HG03060 (cell line): Measurements from ENCODE around the gene INPPL1.

ENCODE experiments used
- ATAC-seq: cut with Tn5 transposase; IDR thresholded peaks from one replicate; pipeline ENCODE4 v1.9.1; 2021; ENCODE audit warnings: low read depth, moderate number of reproducible peaks; ENCODE audit not compliant: unreplicated experiment

Gene INPPL1

DNA sequence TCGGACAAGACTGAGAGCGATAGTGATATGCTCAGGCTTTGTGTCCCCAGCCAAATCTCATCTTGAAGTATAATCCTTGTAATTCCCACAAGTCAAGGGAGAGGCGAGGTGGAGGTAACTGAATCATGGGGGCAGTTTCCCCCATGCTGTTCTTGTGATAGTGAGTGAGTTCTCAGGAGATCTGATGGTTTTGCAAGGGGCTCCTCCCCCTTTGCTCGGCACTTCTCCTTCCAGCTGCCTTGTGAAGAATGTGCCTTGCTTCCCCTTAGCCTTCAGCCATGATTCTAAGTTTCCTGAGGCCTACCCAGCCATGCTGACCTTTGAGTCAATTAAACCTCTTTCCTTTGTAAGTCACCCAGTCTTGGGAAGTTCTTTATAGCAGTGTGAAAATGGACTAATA, 15.5 kb upstream of the INPPL1 start:
- no peak for ATAC-seq

DNA sequence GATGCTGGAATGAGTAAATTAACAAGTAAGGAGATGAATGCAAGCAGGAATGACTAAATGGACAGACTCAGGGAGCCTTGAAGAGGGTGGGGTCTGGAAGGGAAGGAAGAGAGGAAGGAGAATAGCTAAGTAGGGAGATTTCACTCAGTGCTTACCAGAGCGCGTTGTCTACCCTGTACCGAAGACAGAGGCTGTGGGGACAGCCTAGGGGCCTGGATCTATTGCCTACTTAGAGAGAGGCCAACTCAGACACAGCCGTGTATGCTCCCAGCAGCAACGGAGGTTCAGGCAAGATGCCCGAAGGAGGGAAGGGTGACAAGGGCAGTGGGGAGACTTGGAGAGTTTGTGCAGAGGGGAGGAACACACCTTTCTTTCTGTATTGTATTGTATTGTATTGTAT, 7.9 kb upstream of the INPPL1 start, which contains the start of gene FOLR2:
FOLR2 (plus strand) TSS at position 157 of the 400 bp plus-strand sequence. CDS start 1,791 bp downstream, outside the sequence.
- ATAC-seq, result no peak

DNA sequence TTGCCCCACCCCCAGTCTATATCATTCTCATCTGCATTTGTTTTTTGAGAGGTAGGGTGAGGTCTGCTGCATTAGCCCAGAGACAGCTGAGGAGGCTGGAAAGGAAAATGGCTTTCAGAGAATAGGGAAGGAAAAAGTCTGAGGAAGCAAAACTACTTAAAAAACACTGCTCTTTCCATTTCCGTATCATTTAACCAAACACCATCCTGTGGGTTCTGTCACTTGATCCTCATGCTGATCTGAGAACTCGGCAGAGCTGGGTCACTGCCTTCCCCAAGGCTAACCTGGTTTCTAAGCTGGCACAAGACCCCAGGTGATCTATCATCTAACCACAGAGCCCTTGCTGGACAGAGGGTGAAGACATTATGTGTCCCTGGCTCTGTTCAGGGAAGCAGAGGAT, 6.7 kb upstream of the INPPL1 start:
- ATAC-seq, result no peak

DNA sequence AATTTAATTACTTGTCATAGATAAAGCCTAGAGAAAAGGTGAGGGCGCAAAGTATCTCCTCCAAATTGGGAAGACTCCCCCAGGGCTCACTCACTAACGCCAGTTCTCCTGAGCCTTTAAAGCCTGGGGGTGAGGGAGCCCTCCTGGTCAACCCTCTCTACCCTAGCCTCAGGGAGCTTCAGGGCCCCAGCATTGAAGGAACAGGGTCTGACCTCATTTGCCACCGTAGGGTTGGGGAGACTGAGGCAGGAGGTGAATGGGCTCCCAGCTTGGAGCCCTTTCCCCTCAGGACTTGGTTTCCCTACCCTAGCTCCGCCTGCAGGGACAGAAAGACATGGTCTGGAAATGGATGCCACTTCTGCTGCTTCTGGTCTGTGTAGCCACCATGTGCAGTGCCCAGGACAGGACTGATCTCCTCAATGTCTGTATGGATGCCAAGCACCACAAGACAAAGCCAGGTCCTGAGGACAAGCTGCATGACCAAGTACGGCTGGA, 6.3 kb upstream of the INPPL1 start:
- no peak for ATAC-seq

DNA sequence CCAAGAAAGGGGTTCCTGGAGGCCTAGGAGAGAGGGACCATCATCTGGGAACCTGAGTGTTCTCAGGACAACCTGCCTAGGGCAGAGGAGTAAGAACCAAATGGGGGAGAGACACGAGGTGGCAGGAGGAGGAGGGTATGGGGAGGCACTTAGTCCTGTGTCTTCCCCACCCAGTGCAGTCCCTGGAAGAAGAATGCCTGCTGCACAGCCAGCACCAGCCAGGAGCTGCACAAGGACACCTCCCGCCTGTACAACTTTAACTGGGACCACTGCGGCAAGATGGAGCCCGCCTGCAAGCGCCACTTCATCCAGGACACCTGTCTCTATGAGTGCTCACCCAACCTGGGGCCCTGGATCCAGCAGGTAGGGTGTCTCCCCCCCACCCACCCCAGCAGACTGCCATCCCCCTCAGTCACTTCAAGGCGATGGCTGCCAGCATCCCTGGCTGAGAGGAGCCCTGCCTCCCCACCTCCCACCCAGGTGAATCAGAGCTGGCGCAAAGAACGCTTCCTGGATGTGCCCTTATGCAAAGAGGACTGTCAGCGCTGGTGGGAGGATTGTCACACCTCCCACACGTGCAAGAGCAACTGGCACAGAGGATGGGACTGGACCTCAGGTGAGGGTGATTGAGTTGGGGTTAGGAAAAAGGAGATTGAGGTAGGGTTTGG, 3.7 kb upstream of the INPPL1 start:
- ATAC-seq, result no peak

DNA sequence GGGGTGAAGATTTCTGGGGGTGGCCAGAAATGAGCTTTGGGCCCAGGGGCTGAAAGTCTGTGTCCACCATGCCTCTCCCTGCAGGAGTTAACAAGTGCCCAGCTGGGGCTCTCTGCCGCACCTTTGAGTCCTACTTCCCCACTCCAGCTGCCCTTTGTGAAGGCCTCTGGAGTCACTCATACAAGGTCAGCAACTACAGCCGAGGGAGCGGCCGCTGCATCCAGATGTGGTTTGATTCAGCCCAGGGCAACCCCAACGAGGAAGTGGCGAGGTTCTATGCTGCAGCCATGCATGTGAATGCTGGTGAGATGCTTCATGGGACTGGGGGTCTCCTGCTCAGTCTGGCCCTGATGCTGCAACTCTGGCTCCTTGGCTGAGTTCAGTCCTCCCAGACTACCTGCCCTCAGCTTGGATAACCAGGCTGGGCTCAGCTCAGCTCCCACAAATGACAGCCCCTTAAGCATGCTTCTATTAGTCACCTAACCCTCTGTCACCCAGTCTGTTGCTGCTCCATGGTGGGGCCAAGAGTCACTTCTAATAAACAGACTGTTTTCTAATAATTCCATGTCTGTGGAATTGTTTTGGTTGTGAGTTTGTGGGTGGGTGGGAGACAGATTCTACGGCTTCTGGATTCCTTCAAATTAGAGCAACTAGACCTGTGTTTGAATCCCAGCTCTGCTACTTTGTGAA, 3.0 kb upstream of the INPPL1 start:
- no peak for ATAC-seq

DNA sequence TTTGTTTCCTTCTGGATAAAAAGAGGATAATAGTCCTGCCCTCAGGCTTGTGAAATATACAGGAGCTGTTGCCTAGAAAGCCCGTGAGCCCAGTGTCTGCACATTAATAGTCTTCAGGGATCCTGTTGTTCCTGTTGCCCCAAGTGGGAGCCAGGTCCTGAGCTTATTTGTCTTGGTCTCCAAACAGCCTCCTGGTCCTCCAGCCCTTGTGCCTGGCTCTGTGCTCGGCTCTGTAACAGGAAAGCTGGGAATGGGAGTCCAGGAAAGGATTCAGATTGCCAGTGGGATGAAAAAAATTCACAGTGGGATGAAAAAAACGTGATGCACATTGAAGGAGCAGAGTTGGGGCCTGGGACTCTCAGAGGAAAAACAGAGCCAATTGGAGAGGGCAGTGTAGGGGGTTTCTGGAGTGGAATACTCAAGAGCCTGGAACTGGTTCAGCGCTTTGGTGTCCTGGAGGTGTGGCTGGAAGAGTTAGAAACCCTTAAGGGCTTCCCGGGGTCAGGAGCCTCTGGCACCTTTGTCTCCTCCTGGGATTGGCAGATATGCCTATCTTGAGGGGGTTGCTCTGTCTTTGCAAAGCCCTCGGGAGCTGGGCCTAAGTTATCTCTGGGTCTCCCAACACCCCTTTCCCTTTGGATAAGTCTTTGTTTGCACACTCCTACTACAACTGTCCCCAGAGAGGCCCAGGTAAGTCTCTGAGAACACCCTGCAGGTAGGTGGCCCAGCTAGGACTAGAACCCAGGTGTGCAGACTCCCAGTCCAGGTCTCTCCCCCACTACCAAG, 2.3 kb upstream of the INPPL1 start:
- ATAC-seq, result no peak

DNA sequence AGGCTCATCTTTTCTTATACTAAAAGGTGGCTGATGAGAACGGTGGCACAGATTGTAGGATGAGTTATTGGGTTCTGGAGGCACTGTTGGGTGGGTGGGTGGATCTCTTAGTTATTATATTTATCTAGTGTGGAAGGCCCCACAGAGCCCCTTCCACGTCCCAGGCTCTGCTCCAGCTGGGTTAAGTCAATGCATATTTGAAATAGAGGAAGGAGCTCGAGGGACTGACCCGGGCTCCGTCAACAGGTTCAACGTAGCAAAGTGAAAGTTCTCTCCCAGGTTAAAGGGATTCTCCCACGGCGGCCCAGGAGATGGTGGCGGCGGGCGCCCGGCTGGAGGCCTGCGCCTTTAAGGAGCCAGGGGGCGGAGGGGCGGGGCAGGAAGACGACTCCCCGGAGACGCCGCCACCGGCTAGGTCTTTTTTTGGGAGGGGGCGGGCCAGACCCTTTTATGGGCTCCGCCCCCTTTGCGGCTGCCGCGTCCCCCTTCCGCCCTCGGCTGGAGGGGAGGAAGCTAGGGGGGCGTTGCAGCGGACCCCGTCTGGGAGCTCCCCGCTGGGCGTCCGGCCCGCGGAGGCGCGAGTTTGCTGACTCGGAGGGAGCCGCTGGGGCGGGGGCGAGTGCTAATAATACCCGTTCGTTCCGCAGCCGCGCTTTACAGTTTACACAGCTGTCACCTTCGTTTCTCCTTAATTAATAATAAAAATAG, 1.5 kb upstream of the INPPL1 start:
- peak; percentile 48 for ATAC-seq

DNA sequence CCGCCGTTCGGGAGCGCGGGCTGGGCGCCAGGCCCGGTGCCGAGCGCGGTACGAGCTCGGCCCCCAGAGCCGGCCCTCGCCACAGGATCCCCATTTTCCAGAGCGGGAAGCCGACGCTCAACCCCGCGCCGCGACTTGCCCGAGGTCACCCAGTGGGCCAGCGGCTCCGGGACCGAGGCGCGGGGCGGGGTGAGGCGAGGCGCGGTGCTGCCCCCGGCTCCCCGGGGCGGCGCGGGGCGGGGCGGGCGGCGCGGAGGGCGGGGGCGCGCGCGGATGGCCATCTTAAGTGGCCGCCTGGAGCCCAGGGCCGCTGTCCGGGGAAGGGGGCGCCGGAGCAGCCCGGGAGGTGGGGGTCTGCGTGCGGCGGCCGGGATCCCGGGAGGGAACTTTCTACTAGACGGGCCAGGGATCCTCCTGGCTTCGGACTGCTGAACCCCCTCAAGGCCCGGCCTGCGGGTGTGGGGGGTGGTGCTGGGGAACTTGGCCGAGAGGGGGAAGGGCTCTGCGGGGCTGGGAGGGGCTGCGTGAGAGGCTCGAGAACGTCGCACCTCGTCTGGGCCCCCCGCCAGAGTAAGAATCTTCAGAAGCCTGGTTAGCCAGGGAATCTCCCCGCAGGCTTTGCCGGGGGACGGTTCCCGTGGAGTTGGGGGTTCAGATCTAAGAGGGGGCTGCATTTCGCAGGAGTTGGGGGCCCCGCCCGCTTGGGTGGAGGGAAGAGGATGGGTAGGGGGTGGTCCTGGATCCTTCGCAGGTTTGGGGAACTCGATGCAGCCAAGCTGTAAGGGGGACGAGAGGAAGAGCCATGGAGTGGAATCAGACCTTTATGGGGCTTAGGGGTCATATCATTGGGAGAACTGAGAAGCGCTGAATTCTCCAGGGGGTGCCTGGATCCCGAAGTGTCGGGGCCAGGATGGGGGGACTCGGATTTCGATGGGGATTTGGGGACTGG, 678 bp upstream of the INPPL1 start:
- ATAC-seq, result peak; percentile 20

DNA sequence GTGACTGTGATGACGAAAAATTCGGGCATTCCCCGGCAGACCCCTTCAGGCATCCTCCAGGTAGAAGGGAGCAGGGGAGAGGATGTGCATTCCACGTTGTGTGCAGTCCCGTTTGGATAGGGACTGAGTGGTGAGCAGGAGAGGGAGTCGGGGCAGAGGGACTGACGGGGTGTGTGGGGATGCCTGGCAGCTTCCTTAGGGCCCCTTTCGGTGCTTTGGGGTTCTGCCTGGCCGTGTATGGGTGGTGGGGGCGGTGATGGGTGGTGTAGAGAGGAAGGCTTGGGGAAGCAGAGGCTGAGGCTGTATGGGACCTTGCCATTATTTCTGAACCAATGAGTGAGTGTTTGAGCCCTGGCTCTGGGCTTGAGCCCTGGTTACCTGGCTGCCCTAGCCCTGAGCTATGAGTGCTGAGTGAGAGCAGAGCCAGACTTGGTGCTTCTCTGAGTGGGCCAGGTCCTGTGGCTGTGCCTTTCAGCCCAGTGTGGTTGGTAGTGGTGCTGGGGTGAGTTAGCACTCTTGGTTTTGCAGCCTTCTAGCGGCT, 914 bp downstream of the INPPL1 start:
- no peak for ATAC-seq

DNA sequence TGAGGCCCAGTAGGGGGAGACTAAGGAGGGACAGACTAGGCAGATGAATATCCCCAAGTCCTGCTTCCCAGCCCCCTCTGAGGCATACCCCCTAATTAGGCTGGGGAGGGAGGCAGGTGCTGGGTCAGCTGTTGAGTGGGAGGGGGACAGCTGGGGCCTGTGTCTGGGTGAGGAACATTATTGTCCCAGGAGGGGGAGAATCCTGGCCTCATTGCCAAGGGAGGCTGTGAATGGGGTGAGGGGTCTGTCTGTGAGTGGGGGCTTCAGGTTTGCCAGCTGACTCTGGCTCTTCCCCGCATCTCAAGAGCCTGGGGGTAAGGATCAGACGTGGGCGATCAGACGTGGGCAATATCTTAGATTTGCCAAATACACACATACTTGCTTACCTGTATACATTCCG, 2.1 kb downstream of the INPPL1 start:
- no peak for ATAC-seq

DNA sequence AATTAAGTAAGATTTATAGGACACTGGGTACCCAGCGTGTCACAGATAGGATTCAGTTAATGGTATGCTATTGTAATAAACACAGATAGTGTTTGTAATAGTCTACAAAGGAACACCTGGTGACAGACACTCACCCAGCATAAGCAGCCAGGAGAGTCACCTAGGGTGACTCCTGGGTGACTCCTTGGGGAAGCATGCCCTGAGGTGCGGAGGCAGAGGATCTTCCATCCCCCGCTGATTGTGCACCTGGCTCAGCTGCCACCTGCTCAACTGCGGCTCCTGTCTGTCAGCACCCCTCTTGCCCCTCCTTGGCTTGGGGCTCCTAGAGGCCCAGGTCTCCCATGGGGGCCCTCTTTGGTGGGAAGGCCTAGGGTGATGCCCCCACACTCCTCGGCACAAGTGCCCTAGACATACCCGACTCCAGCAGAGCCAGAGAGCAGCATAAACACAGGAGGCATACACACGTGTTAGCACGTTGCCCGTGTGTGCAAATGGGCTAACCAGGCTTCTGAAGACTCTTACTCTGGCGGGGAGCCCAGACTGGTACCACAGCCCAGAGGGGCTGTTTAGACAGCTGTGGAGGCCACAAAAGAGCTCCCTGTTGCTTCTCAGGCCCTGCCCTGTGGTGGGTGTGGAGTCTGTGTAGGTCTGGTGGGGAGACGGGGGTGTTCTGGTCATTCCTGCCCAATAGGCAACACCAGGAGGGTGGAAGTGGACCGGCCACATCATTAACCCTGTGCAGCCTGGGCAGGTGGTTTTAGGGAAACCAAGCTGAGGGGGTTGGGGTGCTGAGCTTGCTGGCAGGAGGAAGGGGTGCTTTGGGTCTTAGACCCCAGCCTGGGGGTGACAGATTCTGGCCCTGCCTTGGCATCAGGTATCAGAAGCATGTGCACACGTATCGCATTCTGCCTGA, 3.0 kb downstream of the INPPL1 start:
- ATAC-seq, result no peak

DNA sequence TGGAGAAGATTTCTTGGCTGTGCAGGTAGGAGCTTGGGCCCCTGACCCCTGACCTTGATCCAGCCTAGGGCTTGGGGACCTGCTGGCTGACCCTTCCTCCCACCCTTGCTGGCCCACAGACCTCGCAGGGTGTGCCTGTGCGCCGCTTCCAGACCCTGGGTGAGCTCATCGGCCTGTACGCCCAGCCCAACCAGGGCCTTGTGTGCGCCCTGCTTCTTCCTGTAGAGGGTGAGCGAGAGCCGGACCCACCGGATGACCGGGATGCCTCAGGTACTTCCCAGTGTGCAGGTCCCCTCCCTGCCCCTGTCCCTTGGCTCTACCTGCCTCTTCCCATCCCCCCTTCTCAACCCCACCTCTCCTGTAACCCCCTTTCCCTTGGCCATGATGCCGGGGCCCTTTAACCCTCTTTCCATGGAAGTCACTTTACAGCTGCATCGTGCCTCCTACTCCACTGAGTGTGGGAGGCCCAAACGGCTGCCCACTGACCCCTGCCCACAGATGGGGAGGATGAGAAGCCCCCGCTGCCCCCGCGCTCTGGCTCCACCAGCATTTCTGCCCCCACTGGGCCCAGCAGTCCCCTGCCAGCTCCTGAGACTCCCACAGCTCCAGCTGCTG, 3.8 kb downstream of the INPPL1 start:
- ATAC-seq, result no peak

DNA sequence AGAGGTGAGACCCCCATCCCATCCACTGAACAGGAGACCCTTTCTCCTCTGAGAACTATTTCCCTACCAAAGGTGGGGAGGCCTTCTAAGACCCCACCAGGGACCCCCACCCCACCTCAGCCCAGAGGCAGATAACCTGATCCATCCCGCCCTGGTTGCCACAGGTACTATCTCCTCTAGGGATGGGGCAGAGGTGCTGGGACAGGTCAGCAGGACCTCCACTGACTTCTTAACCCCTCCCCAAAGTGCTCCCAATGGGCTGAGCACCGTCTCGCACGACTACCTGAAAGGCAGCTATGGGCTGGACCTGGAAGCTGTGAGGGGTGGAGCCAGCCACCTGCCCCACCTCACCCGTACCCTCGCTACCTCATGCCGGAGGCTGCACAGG, 4.3 kb downstream of the INPPL1 start:
- ATAC-seq, result no peak

DNA sequence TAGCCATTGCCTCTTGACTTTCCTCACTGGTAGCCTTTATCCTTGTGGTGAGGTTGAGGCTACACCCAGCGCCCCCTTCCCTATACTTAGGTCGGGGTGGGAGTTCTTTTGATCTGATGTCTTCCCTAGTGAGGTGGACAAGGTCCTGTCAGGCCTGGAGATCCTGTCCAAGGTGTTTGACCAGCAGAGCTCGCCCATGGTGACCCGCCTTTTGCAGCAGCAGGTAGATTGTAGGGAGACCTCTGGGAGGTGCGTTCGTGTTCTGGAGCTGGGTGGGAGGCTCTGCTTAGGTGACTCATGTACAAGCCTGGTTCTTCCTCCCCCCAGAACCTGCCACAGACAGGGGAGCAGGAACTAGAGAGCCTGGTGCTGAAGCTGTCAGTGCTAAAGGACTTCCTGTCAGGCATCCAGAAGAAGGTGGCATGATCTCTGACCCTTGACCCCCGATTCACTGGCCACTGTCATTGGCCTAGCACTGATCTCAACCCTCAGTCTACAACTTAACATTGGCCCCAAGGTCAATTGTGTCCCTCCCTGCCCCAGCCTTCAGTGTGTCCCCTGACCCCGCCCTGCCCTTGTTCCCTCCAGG, 4.9 kb downstream of the INPPL1 start:
- no peak for ATAC-seq

DNA sequence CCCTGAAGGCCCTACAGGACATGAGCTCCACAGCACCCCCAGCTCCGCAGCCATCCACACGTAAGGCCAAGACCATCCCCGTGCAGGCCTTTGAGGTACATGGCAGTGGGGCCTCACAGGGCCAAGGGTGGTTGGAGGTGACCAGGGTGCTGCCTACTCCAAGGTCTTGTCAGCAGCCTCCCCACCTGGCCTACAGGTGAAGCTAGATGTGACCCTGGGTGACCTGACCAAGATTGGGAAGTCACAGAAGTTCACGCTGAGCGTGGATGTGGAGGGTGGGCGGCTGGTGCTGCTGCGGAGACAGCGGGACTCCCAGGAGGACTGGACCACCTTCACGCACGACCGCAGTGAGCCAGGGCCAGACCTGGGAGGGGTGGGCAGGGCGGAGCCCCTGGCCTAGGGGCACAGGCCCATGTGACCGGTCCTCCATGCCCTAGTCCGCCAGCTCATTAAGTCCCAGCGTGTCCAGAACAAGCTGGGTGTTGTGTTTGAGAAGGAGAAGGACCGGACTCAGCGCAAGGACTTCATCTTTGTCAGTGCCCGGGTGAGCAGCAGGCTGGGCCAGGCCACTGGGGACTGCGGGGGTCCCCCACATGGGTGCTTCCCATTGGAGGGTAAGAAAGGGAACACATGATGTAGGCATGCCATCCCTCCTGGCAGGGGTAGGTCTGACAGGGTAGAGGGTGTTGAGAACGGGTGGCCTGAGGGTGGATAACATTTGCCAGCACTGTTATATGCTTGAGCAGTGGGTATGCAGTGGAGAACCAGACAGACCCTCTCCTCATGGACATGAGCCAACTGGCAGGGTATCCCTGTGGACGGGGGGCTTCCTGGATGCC, 5.6 kb downstream of the INPPL1 start:
- no peak for ATAC-seq
